Cerebellar cortex (tissue), 1 donor: ENCODE data around the gene ING2.
"Not testable (repeated sequence)": the region's sequence is repeated elsewhere in the genome, so short reads cannot be mapped to it uniquely, and the experiment has no call there.

Source experiments
- DNase-seq: peaks from one replicate; pipeline ENCODE4 v3.0.0-alpha.2; 2015; ENCODE audit warnings: low spot score

ING2 gene

GRCh38 chr4:183550345-183551093 lies 45.7 kb downstream of the ING2 start:
- no peak for DNase-seq

GRCh38 chr4:183552274-183553146 lies 47.7 kb downstream of the ING2 start:
- no peak for DNase-seq

- not testable (repeated sequence) for DNase-seq
Measured at GRCh38 chr4:183553147-183553478, 48.3 kb downstream of the ING2 start.

- no peak for DNase-seq
Measured at GRCh38 chr4:183553601-183554345, 48.9 kb downstream of the ING2 start.

- no peak for DNase-seq
Measured at GRCh38 chr4:183554346-183554686, 49.5 kb downstream of the ING2 start.

- DNase-seq, result no peak
Measured at GRCh38 chr4:183554878-183555585, 50.2 kb downstream of the ING2 start.

GRCh38 chr4:183556947-183557346 lies 52.1 kb downstream of the ING2 start:
- no peak for DNase-seq

- no peak for DNase-seq
Measured at GRCh38 chr4:183557611-183558010, 52.8 kb downstream of the ING2 start.

GRCh38 chr4:183558873-183559272 lies 54.0 kb downstream of the ING2 start:
- DNase-seq, result no peak

GRCh38 chr4:183561905-183562304 lies 57.0 kb downstream of the ING2 start:
- no peak for DNase-seq
